ENCODE measurements around the gene RHBDL1.

The RHBDL1 gene

DNA sequence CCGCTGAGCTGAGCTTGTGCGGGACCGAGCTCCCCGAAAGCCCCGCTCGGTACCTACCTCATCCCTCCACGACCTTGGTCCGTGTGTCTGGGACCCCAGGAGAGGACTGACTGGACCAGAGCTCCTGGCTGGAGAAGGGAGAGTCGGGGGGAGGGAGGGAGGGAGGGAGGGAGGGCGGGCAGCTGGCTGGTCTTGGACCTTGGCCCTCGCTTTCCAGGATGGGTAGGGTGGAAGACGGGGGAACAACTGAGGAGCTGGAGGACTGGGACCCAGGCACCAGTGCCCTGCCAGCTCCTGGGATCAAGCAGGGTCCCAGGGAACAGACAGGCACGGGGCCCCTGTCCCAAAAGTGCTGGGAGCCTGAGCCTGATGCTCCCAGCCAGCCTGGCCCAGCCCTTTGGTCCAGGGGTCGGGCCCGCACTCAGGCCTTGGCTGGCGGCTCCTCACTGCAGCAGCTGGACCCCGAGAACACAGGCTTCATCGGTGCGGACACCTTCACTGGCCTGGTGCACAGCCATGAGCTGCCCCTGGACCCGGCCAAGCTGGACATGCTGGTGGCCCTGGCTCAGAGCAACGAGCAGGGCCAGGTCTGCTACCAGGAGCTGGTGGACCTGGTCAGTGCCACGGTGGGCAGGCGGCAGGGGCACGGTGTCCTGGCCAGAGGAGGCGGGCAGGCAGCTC, 553 bp downstream of the RHBDL1 start:
- no peak for DNase-seq

- DNase-seq: no peak
These were observed 1.1 kb downstream of the RHBDL1 start for GRCh38 chr16:676565-676902.

GRCh38 chr16:676913-677312, 1.4 kb downstream of the RHBDL1 start:
- DNase-seq: peak; percentile 77

- peak; percentile 36 for DNase-seq
These were observed 2.1 kb downstream of the RHBDL1 start for GRCh38 chr16:677316-678190.

GRCh38 chr16:678209-678857, 2.9 kb downstream of the RHBDL1 start:
- no peak for DNase-seq

- no peak for DNase-seq
These were observed 3.7 kb downstream of the RHBDL1 start for GRCh38 chr16:678858-679813.

- DNase-seq: no peak
These were observed 4.5 kb downstream of the RHBDL1 start, which contains the start of gene STUB1 for GRCh38 chr16:679814-680624. Gene STUB1 (plus strand): TSS chr16:680410. CDS start chr16:680526, 116 bp downstream.

GRCh38 chr16:680625-680945, 5.1 kb downstream of the RHBDL1 start:
- no peak for DNase-seq

DNA sequence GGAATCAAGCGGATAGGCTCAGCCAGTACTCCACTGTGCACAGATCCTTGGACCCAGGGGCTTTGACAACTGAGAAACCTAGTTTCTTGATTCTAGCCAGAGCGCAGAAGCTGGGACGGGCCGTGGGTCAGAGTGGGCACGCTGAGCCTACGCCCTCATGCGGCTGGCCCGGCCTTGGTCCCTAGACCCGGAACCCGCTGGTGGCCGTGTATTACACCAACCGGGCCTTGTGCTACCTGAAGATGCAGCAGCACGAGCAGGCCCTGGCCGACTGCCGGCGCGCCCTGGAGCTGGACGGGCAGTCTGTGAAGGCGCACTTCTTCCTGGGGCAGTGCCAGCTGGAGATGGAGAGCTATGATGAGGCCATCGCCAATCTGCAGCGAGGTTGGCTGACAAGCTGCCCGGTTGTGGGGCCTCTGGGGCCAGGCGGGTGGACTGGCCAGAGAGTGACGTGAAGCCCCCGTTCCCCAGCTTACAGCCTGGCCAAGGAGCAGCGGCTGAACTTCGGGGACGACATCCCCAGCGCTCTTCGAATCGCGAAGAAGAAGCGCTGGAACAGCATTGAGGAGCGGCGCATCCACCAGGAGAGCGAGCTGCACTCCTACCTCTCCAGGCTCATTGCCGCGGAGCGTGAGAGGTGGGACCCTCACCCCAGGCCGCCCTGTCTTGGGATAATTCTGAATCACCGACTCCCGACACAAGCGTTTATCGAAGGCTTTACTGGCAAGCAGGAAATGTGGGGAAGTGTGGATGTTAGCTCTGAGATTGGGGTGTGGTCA, 5.7 kb downstream of the RHBDL1 start:
- no peak for DNase-seq

DNA sequence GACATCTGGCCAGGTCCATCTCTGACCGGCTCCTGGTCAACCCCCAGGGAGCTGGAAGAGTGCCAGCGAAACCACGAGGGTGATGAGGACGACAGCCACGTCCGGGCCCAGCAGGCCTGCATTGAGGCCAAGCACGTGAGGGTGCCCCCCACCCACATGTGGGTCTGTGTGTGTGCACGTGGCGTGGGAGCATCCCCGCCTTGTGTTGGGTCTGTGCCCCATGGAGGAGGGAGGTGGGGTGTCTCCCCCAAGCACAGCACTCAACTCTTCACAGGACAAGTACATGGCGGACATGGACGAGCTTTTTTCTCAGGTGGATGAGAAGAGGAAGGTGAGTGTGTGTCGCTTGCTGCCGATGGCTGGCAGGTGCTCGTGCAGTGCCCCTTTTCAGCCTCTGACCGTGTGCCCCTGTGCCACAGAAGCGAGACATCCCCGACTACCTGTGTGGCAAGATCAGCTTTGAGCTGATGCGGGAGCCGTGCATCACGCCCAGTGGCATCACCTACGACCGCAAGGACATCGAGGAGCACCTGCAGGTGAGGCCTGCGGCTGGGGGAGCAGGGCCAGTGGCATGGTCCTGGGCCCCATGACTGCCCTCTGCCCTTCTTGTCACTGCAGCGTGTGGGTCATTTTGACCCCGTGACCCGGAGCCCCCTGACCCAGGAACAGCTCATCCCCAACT, 6.4 kb downstream of the RHBDL1 start:
- no peak for DNase-seq

GRCh38 chr16:682493-683395, 7.3 kb downstream of the RHBDL1 start:
- no peak for DNase-seq

- no peak for DNase-seq
These were observed 8.1 kb downstream of the RHBDL1 start for GRCh38 chr16:683396-684070.

DNA sequence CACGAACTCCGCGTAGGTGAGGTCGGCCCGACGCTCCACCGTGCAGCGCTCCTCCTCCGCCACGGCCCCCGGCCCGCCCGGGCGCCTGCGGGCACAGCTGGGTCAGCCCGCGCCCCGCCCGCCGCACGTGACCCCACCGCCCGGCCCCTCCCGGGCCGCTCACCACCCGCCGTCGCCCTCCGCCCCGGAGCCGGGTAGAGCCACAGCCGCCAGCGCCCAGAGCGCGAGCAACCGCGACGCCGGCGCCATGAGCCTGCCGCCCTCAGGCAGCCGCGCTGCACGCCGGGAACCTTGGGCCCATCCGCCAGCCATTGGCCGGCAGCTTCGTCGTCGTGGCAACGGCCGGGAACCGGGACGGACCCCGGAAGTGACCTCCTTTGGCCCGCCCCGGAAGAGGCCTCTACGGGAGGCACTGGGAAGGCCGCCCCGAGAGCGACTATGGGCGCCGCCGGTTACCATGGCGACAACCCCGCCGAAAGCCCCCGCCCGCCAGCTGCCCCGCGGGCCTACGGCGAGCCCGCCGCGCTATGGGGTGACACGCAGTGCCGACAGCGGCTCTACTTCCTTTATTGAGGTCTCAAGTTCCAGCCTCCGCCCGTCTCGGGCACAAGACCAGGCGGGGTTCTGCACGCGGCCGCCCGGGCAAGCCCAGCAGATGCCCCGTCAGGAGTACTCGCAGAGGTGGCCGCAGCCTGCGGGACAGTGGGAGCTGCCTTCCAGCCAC, 8.8 kb downstream of the RHBDL1 start, which contains the start of gene JMJD8:
Gene JMJD8, minus strand, starts transcription at position 264 of the 724 bp plus-strand sequence. Its CDS starts 15 bp downstream, at position 249.
- DNase-seq: peak; percentile 78

- peak; percentile 64 for DNase-seq
These were observed 9.7 kb downstream of the RHBDL1 start for GRCh38 chr16:684961-685696.

DNA sequence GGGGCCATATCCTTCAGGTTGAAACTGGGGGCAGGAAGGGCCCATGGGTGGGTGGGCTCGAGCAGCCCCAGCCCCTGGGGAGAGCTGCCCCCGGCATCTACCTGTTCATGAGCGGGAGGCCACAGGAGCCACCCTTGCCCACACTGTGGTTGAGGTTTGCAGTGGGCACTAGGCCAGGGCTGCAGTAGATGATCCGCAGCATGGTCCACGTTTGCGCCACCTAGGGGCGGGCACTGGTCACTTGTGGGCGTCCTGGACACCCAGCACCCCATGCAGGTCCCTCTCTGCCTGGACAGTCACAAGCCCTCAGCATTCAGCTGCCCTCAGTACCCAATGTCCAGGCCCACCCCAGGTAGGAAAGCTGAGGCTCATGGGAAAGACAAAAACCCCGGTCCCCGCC, 10.5 kb downstream of the RHBDL1 start:
- DNase-seq: no peak

DNA sequence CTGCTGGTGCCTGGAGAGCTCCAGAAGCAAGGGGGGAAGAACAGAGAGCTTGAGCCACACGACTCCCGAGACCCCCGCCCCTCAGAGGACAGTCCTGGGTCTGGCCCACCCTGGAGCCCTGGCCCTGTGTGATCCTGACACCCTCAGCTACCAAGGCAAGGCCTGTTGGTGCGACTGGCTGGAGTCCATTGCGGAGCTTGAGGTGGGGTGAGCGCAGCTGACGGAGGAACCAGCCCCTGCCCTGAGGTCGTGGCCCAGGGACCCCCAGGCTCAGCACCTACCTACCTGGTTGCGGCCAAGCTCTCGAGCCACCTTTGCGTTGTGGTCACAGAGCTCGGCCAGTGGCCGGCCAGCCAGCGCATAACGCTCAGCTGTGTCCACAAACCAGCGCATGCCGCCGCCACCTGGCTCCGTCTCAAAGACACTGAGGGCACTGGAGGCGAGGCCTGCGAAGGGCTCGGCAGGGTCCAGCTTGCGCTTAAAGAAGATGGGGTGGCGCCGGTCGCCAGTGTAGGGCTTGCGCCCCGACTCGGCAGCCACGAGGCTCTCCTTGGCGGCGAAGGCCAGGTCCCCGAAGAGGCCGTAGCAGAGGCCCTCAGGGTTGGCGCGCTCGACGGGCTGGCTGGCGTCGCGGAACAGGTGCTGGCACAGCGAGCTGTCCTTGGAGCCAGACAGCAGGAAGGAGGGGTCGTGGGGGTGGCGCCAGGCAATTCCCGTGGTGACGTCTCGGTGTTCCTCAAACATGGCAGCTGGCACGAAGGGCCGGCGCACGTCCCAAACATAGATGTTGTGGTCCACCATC, 11.2 kb downstream of the RHBDL1 start:
- no peak for DNase-seq
